Upper lobe of right lung (tissue), 1 donor: ENCODE data around the gene OR4F6. TPM values are rescaled to one million over a fixed set of nuclear protein-coding genes. Genes with fewer than 3 reads are reported as not detected.
"Not testable (repeated sequence)": the region's sequence is repeated elsewhere in the genome, so short reads cannot be mapped to it uniquely, and the experiment has no call there.

Source experiments
- ATAC-seq: fragments of 200-7000 bp; cut with Tn5 transposase; one replicate; pipeline ENCODE4 v1.9.1; 2020; ENCODE audit warnings: mild to moderate bottlenecking, moderate library complexity
- DNase-seq: peaks from one replicate; pipeline ENCODE4 v3.0.0-alpha.2; 2020
- H3K27ac ChIP-seq: fragments of 200-600 bp; one replicate; pipeline ENCODE4 v1.8.0; 2022
- H3K27me3 ChIP-seq: fragments of 200-600 bp; one replicate; pipeline ENCODE4 v1.8.0; 2022; ENCODE audit warnings: mild to moderate bottlenecking
- H3K36me3 ChIP-seq: fragments of 200-600 bp; one replicate; pipeline ENCODE4 v1.8.0; 2022
- H3K4me1 ChIP-seq: fragments of 200-600 bp; one replicate; pipeline ENCODE4 v1.8.0; 2022
- H3K4me3 ChIP-seq: fragments of 200-600 bp; one replicate; pipeline ENCODE4 v1.8.0; 2022; ENCODE audit warnings: mild to moderate bottlenecking
- H3K9me3 ChIP-seq: fragments of 200-600 bp; one replicate; pipeline ENCODE4 v1.8.0; 2022
- CTCF ChIP-seq: fragments of 200-600 bp; IDR thresholded peaks from one replicate; pipeline ENCODE4 v1.8.0; 2022; ENCODE audit warnings: antibody characterized with exemption
- intact Hi-C: fragments of 100-400 bp; cut with DNase I; formaldehyde crosslinking; loops from one replicate; pipeline ENCODE4 v1.11.0; 2022
- total RNA-seq: library from RNA; stranded (reverse); fragmentation: NEBNext Ultra II Directional; extraction: Animal tissue kit (Norgen Biotek cat#: 25700); gene quantifications from one replicate; pipeline ENCODE4 v1.2.1, GENCODE V29; 2021
- donor health status: DM: no; HTN: yes; CAD: no; lungs with severe emphysema.

OR4F6 gene
- total RNA-seq, 1 donor from 2014 or later = not detected

- no peaks in the 10 kb centered on the region for H3K27me3 ChIP-seq
- H3K27ac ChIP-seq = no peak overlapping the region
- intact Hi-C loops = no loop called here
- no peaks in the 10 kb centered on the region for H3K4me1 ChIP-seq
- no peak overlapping the region for H3K4me3 ChIP-seq
- no peaks in the 10 kb centered on the region for H3K9me3 ChIP-seq
- DNase-seq (no peak), ATAC-seq (no peak)
- no peaks in the 10 kb centered on the region for H3K36me3 ChIP-seq
- peak; percentile 7 for TF ChIP-seq CTCF
These were observed 29.7 kb upstream of the OR4F6 start for GRCh38 chr15:101773496-101774100.

- DNase-seq (no peak), ATAC-seq (no peak)
- H3K36me3 ChIP-seq = no peaks in the 10 kb centered on the region
- H3K4me1 ChIP-seq = no peaks in the 10 kb centered on the region
- TF ChIP-seq CTCF = no peak
- no peak overlapping the region for H3K27ac ChIP-seq
- intact Hi-C loops = no loop called here
- no peak overlapping the region for H3K4me3 ChIP-seq
- H3K27me3 ChIP-seq = no peaks in the 10 kb centered on the region
- H3K9me3 ChIP-seq = no peaks in the 10 kb centered on the region
These were observed 28.2 kb upstream of the OR4F6 start for GRCh38 chr15:101775136-101775535.

GRCh38 chr15:101778576-101778975 lies 24.7 kb upstream of the OR4F6 start:
- H3K27ac ChIP-seq, H3K4me3 ChIP-seq, H3K27me3 ChIP-seq, H3K9me3 ChIP-seq, ATAC-seq, H3K4me1 ChIP-seq, DNase-seq, intact Hi-C loops, H3K36me3 ChIP-seq: not testable (repeated sequence)

GRCh38 chr15:101780225-101780624 lies 23.1 kb upstream of the OR4F6 start:
- H3K4me1 ChIP-seq, intact Hi-C loops, H3K4me3 ChIP-seq, H3K27ac ChIP-seq, H3K36me3 ChIP-seq, H3K27me3 ChIP-seq, ATAC-seq, DNase-seq, H3K9me3 ChIP-seq: not testable (repeated sequence)

GRCh38 chr15:101781928-101782327 lies 21.4 kb upstream of the OR4F6 start:
- intact Hi-C loops = no loop called here
- TF ChIP-seq CTCF = no peak
- no peak overlapping the region for H3K27ac ChIP-seq
- no peak overlapping the region for H3K4me3 ChIP-seq
- H3K27me3 ChIP-seq = no peaks in the 10 kb centered on the region
- no peaks in the 10 kb centered on the region for H3K36me3 ChIP-seq
- DNase-seq (no peak), ATAC-seq (no peak)
- H3K4me1 ChIP-seq = no peaks in the 10 kb centered on the region
- no peaks in the 10 kb centered on the region for H3K9me3 ChIP-seq

- H3K27ac ChIP-seq = no peak overlapping the region
- H3K9me3 ChIP-seq = no peaks in the 10 kb centered on the region
- H3K36me3 ChIP-seq = no peaks in the 10 kb centered on the region
- H3K4me3 ChIP-seq = no peak overlapping the region
- H3K4me1 ChIP-seq = no peaks in the 10 kb centered on the region
- no peak for DNase-seq
- no peak for ATAC-seq
- TF ChIP-seq CTCF = no peak
- intact Hi-C loops = no loop called here
- no peaks in the 10 kb centered on the region for H3K27me3 ChIP-seq
These were observed 18.7 kb upstream of the OR4F6 start for GRCh38 chr15:101784644-101785043.

GRCh38 chr15:101786422-101786821 lies 16.9 kb upstream of the OR4F6 start:
- H3K4me3 ChIP-seq, H3K27ac ChIP-seq, H3K27me3 ChIP-seq: not testable (repeated sequence)

GRCh38 chr15:101788001-101788400 lies 15.3 kb upstream of the OR4F6 start:
- ATAC-seq, H3K9me3 ChIP-seq, intact Hi-C loops, H3K4me3 ChIP-seq, H3K4me1 ChIP-seq, DNase-seq, H3K27ac ChIP-seq, H3K36me3 ChIP-seq, H3K27me3 ChIP-seq: not testable (repeated sequence)

More at GRCh38 chr15:101786422-101786821, 16.9 kb upstream of the OR4F6 start:
- H3K36me3 ChIP-seq, H3K4me1 ChIP-seq, H3K9me3 ChIP-seq, intact Hi-C loops, DNase-seq, ATAC-seq: not testable (repeated sequence)

GRCh38 chr15:101788503-101789269 lies 14.6 kb upstream of the OR4F6 start:
- H3K9me3 ChIP-seq, H3K27me3 ChIP-seq, H3K4me1 ChIP-seq, H3K36me3 ChIP-seq, intact Hi-C loops, ATAC-seq, H3K27ac ChIP-seq, H3K4me3 ChIP-seq, DNase-seq: not testable (repeated sequence)

- H3K27ac ChIP-seq, DNase-seq, H3K4me3 ChIP-seq, ATAC-seq, H3K27me3 ChIP-seq, H3K4me1 ChIP-seq, intact Hi-C loops, H3K9me3 ChIP-seq, H3K36me3 ChIP-seq: not testable (repeated sequence)
These were observed 12.6 kb upstream of the OR4F6 start for GRCh38 chr15:101790748-101791147.
